DLD1 (cell line): ENCODE data around the gene GPR89B.
"Not testable (repeated sequence)": the region's sequence is repeated elsewhere in the genome, so short reads cannot be mapped to it uniquely, and the experiment has no call there.

ENCODE experiments used
- in situ Hi-C: cut with HindIII; loops from 2 replicates; pipeline ENCODE4 v1.10.0; 2017; ENCODE audit warnings: low sequenced_read_pairs

The GPR89B gene

DNA sequence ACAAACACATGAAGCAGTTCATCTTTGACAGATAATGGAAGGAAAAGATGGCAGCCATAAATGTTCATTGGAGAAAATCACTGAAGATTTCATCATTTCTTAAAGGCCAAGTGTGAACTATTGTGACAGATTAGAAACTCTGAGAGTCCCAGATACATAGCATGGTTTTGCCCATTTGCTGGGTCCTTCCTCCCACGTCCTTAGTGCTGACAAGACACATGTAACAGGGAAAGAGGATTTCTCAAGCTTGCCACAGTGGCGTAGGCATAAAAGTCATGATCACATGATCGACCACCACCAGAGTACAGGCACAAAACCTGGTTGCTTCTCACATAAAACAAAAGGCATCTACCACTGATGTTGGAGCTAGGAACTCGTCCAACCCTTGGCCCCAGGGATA lies 98.8 kb downstream of the GPR89B start:
- in situ Hi-C loops, result not testable (repeated sequence)

DNA sequence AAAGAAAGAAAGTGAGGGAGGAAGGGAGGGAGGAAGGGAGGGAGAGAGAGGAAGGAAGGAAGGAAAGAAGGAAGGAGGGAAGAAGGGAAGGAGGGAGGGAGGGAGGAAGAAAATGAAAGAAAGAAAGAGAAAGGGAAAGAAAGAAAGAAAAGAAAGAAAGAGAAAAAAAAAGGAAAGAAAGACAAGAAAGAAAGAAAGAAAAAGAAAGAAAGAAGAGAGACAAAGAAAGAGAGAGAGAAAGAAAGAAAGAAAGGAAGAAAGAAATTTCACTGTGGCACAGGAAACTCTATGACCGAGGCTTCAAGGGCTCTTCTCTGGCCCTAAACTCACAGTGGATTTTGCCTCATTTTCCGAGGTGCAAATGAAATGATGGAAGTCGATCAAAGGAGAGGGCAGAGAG lies 104.0 kb downstream of the GPR89B start:
- in situ Hi-C loops, result not testable (repeated sequence)

DNA sequence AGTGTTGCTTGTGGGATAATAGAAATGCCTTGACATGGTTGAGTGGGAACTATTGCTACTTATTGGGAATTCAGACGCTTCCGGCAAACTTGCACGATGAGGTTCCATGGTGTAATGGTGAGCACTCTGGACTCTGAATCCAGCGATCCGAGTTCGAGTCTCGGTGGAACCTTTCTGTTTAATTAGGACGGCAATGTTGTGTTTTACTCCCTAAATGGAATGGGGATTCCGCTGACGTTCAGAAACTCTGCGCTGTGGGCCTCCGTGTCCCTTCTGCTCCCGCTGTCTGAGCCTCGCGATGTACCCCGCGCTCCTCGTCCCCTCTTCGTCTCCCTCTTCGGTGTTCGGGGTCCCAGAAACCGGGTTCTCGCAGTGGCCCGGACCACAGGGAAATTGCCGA lies 104.5 kb downstream of the GPR89B start:
- in situ Hi-C loops, result not testable (repeated sequence)

DNA sequence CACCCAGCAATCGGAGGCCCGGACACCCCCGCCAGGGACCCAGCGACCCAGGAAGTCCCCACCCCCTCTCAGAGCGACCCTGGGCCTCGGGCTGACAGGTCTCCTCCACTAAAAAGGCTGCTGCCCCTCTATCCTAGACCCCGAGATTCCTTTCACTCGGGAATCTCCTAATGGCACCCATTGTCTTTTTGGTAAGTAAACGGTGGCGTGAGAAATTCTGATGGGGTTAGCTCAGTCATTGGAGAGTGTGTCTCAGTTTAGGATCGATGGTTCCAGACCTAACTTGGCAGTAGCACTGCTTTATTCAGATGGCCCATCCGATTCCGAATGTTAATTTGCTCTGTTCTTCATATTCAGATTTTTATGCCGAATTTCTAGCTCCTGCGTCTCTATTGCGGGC lies 104.9 kb downstream of the GPR89B start:
- in situ Hi-C loops, result not testable (repeated sequence)

DNA sequence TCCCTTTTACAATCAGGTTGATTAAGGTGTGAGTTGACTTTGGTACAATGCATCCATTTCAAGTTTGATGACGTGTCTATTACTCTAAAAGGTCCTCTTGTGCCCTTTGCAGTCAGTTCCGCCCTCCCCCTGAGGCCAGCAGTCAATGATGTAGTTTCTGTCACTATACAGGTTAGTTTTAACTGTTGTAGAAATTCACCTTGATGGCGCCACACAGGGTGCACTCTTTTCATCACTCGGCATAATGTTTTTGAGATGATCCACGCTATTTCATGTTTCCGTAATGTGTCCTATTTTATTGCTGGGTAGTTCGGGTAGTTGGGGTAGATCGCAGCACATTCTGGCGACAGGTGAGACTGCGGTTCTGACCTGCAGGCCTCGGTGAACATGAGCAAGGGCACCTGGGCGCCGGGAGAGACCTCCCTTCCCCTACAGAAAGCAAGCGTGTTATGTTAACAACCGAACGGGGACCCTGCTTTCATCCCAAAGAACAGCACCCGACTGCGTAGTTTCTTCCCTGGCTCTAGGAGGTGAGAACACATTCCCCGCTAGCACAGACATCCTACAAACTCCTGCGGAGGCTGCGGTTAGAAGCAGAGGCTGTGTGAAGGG lies 109.7 kb downstream of the GPR89B start:
- in situ Hi-C loops, result not testable (repeated sequence)

DNA sequence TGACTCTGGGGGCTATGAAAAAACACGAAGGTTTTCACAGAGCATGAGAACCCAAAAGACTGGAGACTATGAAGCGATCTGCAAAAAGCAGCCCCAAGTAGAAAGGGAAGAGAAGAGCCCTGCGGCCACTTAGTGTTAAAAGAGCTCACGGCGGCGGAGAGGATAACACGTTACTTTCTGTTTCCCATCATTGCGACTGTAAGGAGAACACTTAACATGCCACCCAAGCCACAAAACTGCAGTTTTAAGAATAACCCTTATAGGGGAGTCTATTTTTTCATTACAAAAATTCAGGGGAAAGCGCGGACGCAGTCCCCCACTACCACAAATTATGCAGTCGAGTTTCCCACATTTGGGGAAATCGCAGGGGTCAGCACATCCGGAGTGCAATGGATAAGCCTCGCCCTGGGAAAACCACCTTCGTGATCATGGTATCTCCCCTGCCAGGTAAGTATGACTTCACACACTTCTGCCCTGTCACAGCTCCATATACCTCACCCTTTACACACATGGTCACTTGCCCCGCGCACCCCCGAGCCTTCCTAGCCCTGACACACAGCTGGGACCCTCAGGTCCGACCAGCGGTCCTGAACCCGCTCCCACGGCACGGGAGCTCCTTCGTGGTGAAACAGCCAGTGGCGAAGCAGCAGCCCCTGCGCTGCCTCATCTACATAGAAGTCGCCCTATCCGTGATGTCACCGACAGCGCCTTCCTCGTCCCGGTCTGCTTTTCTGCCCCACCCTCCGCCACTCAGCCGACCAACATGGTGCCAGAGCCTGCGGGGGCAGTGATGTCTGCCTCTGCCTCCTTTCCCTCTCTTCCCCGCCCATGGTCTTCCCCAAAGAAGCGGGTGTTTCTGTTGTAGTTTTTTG lies 110.5 kb downstream of the GPR89B start:
- in situ Hi-C loops, result not testable (repeated sequence)
